ENCODE results near the gene INTS1. TPM values are rescaled to one million over a fixed set of nuclear protein-coding genes. Genes with fewer than 3 reads are reported as not detected.

Gene INTS1
- polyA plus RNA-seq, 3 donors: 81.0 to 97.4 (median 95.7) TPM

- DNase-seq: no peak
Observed at GRCh38 chr7:1433128-1433920, 70.9 kb downstream of the INTS1 start.

GRCh38 chr7:1432411-1433082 lies 71.6 kb downstream of the INTS1 start:
- no peak for DNase-seq

GRCh38 chr7:1431634-1432380 lies 72.4 kb downstream of the INTS1 start:
- no peak for DNase-seq

- no peak for DNase-seq
Observed at GRCh38 chr7:1431226-1431625, 73.0 kb downstream of the INTS1 start.

GRCh38 chr7:1430056-1430845 lies 73.9 kb downstream of the INTS1 start:
- no peak for DNase-seq

- DNase-seq: no peak
Observed at GRCh38 chr7:1428941-1429501, 75.2 kb downstream of the INTS1 start.

- DNase-seq: no peak
Observed at GRCh38 chr7:1427064-1427657, 77.0 kb downstream of the INTS1 start.

- DNase-seq: no peak
Observed at GRCh38 chr7:1426474-1426873, 77.7 kb downstream of the INTS1 start.

GRCh38 chr7:1425292-1426136 lies 78.7 kb downstream of the INTS1 start:
- DNase-seq: no peak

GRCh38 chr7:1424041-1424440 lies 80.1 kb downstream of the INTS1 start:
- DNase-seq: no peak

- no peak for DNase-seq
Observed at GRCh38 chr7:1423264-1423811, 80.9 kb downstream of the INTS1 start.

GRCh38 chr7:1422512-1423263 lies 81.5 kb downstream of the INTS1 start:
- no peak for DNase-seq

GRCh38 chr7:1421946-1422345 lies 82.2 kb downstream of the INTS1 start:
- no peak for DNase-seq

- no peak for DNase-seq
Observed at GRCh38 chr7:1421020-1421790, 83.0 kb downstream of the INTS1 start.

All from renal pelvis (tissue), 4 donors.